ENCODE data around the gene SRPX2. TPM values are rescaled to one million over a fixed set of nuclear protein-coding genes. Genes with fewer than 3 reads are reported as not detected.

The SRPX2 gene
- polyA plus RNA-seq, 1 of the 3 experiments (the other 2 are of a cell fraction), result 14.5 TPM

- H3K9me3 ChIP-seq, result no peaks in the 10 kb centered on the region
- H3K4me1 ChIP-seq (ENCODE audit: control insufficient read depth in 1 of 2, insufficient read depth in 2 of 2, low read depth in 1 of 2, low read length in 1 of 2), result no peaks in the 10 kb centered on the region
- H3K9ac ChIP-seq, result no peak overlapping the region
- H3K4me2 ChIP-seq, result no peak overlapping the region
- no peaks in the 10 kb centered on the region for H3K27me3 ChIP-seq (ENCODE audit: insufficient read depth)
- H3K27ac ChIP-seq (ENCODE audit: low read depth in 2 of 2, low read length in 1 of 2), result no peak overlapping the region
- 50% methylated on average over 1 of the region's 1 CpG for WGBS (ENCODE audit: low lambda C conversion rate)
- no peaks in the 10 kb centered on the region for H3F3A ChIP-seq (replicated peaks; ENCODE audit: insufficient read depth)
- no peaks in the 10 kb centered on the region for H4K20me1 ChIP-seq (ENCODE audit: insufficient read depth)
- H3K9me2 ChIP-seq, result no peaks in the 10 kb centered on the region
- DNase-seq, result no peak
- H3K79me2 ChIP-seq (ENCODE audit: insufficient read depth), result no peaks in the 10 kb centered on the region
- CTCF ChIA-PET, result interaction anchor here (0.8 kb wide), 1 partner anchor 68 kb away, joined by 4 read pairs; no protein-coding TSS in a partner anchor
- no peaks in the 10 kb centered on the region for H3K36me3 ChIP-seq (replicated peaks in 1 of 2; ENCODE audit: control insufficient read depth in 1 of 2, insufficient read depth in 2 of 2, low read length in 1 of 2)
- H2AFZ ChIP-seq (ENCODE audit: low read depth), result no peak overlapping the region
- H3K4me3 ChIP-seq (ENCODE audit: low read depth in 2 of 2, low read length in 1 of 2), result no peak overlapping the region
- POLR2A ChIA-PET, result no interaction called here
- TF ChIP-seq TAF1 (IDR thresholded peaks at IDR 0.05; ENCODE audit: borderline replicate concordance, low read depth, low read length), result no peak
- TF ChIP-seq, protein P1, sequence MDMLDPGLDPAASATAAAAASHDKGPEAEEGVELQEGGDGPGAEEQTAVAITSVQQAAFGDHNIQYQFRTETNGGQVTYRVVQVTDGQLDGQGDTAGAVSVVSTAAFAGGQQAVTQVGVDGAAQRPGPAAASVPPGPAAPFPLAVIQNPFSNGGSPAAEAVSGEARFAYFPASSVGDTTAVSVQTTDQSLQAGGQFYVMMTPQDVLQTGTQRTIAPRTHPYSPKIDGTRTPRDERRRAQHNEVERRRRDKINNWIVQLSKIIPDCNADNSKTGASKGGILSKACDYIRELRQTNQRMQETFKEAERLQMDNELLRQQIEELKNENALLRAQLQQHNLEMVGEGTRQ (IDR thresholded peaks at IDR 0.05; ENCODE audit: borderline replicate concordance, low read depth, low read length), result no peak
- TF ChIP-seq GABPA (IDR thresholded peaks at IDR 0.05; ENCODE audit: low read depth), result no peak
- no peak for TF ChIP-seq GATA2 (CRISPR knock-in tag; IDR thresholded peaks at IDR 0.05)
- no peak for TF ChIP-seq RFX5 (IDR thresholded peaks at IDR 0.05; ENCODE audit: low read length)
- no peak for TF ChIP-seq CHD2 (IDR thresholded peaks at IDR 0.05; ENCODE audit: low read length, partially characterized antibody)
- TF ChIP-seq FOXJ3 (CRISPR knock-in tag; IDR thresholded peaks at IDR 0.05), result no peak
- TF ChIP-seq FOSL2 (IDR thresholded peaks at IDR 0.05; ENCODE audit: borderline replicate concordance, low read depth), result no peak
- no peak for TF ChIP-seq SIN3A (IDR thresholded peaks at IDR 0.05; ENCODE audit: borderline replicate concordance, low read depth, low read length)
- no peak for TF ChIP-seq FOXM1 (IDR thresholded peaks at IDR 0.05; ENCODE audit: low read depth)
- TF ChIP-seq SMC3 (IDR thresholded peaks at IDR 0.05; ENCODE audit: low read depth, low read length), result no peak
Observed at GRCh38 chrX:100700809-100701208, 56.8 kb downstream of the SRPX2 start.

- Histone ChIP-seq H3K4me1 (ENCODE audit: control insufficient read depth in 1 of 2, insufficient read depth in 2 of 2, low read depth in 1 of 2, low read length in 1 of 2) (no peaks in the 10 kb centered on the region), H3F3A (replicated peaks; ENCODE audit: insufficient read depth) (no peaks in the 10 kb centered on the region), H3K79me2 (ENCODE audit: insufficient read depth) (no peaks in the 10 kb centered on the region), H3K9ac (no peak overlapping the region), H2AFZ (ENCODE audit: low read depth) (no peak overlapping the region), H3K36me3 (replicated peaks in 1 of 2; ENCODE audit: control insufficient read depth in 1 of 2, insufficient read depth in 2 of 2, low read length in 1 of 2) (no peaks in the 10 kb centered on the region), H3K4me3 (ENCODE audit: low read depth in 2 of 2, low read length in 1 of 2) (no peak overlapping the region), H3K27ac (ENCODE audit: low read depth in 2 of 2, low read length in 1 of 2) (no peak overlapping the region), H4K20me1 (ENCODE audit: insufficient read depth) (no peaks in the 10 kb centered on the region), H3K9me2 (no peaks in the 10 kb centered on the region), H3K9me3 (no peaks in the 10 kb centered on the region), H3K4me2 (no peak overlapping the region), H3K27me3 (ENCODE audit: insufficient read depth) (no peaks in the 10 kb centered on the region)
- ChIA-PET POLR2A (no interaction called here), CTCF (no interaction called here)
- WGBS (ENCODE audit: low lambda C conversion rate), result 30% methylated on average over 3 of the region's 3 CpGs
- DNase-seq, result no peak
- TF ChIP-seq, protein P2, sequence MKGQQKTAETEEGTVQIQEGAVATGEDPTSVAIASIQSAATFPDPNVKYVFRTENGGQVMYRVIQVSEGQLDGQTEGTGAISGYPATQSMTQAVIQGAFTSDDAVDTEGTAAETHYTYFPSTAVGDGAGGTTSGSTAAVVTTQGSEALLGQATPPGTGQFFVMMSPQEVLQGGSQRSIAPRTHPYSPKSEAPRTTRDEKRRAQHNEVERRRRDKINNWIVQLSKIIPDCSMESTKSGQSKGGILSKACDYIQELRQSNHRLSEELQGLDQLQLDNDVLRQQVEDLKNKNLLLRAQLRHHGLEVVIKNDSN (IDR thresholded peaks at IDR 0.05; ENCODE audit: borderline replicate concordance, low read depth), result no peak
- TF ChIP-seq TEAD4 (IDR thresholded peaks at IDR 0.05; ENCODE audit: borderline replicate concordance, insufficient read depth) (no peak), ELF1 (IDR thresholded peaks at IDR 0.05) (no peak), EZH2phosphoT487 (IDR thresholded peaks at IDR 0.05; ENCODE audit: borderline replicate concordance, low read depth) (no peak), RXRA (IDR thresholded peaks at IDR 0.05; ENCODE audit: borderline replicate concordance, low read depth) (no peak), JUND (IDR thresholded peaks at IDR 0.05) (no peak), TAF1 (IDR thresholded peaks at IDR 0.05; ENCODE audit: borderline replicate concordance, low read depth, low read length) (no peak), MEF2A (IDR thresholded peaks at IDR 0.05; ENCODE audit: borderline replicate concordance, low read depth) (no peak)
- TF ChIP-seq, protein P3, sequence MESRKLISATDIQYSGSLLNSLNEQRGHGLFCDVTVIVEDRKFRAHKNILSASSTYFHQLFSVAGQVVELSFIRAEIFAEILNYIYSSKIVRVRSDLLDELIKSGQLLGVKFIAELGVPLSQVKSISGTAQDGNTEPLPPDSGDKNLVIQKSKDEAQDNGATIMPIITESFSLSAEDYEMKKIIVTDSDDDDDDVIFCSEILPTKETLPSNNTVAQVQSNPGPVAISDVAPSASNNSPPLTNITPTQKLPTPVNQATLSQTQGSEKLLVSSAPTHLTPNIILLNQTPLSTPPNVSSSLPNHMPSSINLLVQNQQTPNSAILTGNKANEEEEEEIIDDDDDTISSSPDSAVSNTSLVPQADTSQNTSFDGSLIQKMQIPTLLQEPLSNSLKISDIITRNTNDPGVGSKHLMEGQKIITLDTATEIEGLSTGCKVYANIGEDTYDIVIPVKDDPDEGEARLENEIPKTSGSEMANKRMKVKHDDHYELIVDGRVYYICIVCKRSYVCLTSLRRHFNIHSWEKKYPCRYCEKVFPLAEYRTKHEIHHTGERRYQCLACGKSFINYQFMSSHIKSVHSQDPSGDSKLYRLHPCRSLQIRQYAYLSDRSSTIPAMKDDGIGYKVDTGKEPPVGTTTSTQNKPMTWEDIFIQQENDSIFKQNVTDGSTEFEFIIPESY (IDR thresholded peaks at IDR 0.05; ENCODE audit: borderline replicate concordance, low read depth), result no peak
- TF ChIP-seq, protein P4, sequence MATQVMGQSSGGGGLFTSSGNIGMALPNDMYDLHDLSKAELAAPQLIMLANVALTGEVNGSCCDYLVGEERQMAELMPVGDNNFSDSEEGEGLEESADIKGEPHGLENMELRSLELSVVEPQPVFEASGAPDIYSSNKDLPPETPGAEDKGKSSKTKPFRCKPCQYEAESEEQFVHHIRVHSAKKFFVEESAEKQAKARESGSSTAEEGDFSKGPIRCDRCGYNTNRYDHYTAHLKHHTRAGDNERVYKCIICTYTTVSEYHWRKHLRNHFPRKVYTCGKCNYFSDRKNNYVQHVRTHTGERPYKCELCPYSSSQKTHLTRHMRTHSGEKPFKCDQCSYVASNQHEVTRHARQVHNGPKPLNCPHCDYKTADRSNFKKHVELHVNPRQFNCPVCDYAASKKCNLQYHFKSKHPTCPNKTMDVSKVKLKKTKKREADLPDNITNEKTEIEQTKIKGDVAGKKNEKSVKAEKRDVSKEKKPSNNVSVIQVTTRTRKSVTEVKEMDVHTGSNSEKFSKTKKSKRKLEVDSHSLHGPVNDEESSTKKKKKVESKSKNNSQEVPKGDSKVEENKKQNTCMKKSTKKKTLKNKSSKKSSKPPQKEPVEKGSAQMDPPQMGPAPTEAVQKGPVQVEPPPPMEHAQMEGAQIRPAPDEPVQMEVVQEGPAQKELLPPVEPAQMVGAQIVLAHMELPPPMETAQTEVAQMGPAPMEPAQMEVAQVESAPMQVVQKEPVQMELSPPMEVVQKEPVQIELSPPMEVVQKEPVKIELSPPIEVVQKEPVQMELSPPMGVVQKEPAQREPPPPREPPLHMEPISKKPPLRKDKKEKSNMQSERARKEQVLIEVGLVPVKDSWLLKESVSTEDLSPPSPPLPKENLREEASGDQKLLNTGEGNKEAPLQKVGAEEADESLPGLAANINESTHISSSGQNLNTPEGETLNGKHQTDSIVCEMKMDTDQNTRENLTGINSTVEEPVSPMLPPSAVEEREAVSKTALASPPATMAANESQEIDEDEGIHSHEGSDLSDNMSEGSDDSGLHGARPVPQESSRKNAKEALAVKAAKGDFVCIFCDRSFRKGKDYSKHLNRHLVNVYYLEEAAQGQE (IDR thresholded peaks at IDR 0.05; ENCODE audit: low read depth, low read length), result no peak
Observed at GRCh38 chrX:100704581-100705203, 60.7 kb downstream of the SRPX2 start.
